GM18907 (cell line): Measurements from ENCODE around the gene CELSR2.
A peak's percentile ranks its signal among the peaks of the same experiment; 100 is the strongest.

ENCODE experiments used
- ATAC-seq: cut with Tn5 transposase; IDR thresholded peaks from one replicate; pipeline ENCODE4 v1.9.1; 2021; ENCODE audit warnings: mild to moderate bottlenecking, moderate library complexity; ENCODE audit not compliant: unreplicated experiment

Gene CELSR2

GRCh38 chr1:109225711-109226445 is 23.5 kb upstream of the CELSR2 start:
- no peak for ATAC-seq

- no peak for ATAC-seq
Measured at GRCh38 chr1:109228167-109228566, 21.2 kb upstream of the CELSR2 start.

DNA sequence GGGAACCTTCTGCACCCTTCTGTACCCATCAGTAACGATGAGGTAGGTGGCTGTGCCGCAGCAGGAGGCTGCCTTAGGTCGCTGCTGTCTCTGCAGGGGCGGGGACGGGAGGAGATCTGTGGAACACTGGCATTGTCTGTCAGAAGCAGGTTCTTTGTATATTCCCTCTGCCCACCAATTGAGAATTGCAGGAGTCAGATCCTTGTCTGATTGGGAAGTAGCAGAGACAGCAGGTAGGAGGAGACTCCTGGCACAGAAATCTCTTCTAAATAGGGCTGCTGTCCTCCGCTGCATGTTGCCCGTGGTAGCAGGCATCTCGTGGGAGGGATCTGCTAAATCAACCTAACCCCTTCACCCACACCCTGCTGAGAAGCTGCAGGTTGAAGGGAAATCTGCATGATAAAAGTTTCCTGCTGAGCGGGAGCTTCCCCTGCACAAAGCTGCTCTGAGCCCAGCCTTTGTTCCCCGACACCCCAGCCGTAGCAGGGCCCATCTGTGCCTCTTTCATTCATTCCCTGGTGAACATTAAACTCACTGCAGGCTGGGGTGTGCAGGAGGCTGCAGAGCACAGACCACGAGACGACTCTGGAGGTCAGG is 19.7 kb upstream of the CELSR2 start:
- ATAC-seq = no peak

DNA sequence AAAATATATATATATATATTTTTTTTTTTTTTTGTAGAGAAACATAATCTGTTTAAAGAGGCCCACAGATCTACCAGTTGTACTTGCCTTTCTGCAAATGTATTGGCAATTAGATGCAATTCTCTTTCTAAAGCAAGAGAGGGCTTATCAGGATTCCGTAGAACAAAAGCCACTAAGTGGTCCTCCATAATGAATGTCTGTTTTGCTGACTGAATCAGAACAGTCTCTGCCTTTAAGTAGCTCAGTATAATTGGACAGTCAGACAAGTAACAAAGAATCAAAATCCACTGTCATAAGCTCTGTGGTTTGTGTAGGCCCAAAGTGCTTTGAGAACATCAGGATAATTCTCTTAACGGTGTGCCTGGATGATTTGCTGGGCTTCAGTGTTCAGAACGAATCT is 18.3 kb upstream of the CELSR2 start:
- ATAC-seq = no peak

DNA sequence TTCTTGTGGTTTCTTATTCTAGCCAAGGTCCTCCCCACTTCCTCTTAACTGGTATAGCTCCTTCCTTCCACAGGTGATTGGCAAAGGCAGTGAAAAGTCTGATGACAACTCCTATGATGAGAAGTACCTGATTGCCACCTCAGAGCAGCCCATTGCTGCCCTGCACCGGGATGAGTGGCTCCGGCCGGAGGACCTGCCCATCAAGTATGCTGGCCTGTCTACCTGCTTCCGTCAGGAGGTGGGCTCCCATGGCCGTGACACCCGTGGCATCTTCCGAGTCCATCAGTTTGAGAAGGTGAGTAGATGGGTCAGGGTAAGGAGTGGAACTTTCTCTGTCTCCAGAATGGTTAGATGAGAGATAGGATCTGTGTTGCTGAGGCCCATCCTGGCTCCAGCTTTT is 14.2 kb upstream of the CELSR2 start:
- no peak for ATAC-seq

DNA sequence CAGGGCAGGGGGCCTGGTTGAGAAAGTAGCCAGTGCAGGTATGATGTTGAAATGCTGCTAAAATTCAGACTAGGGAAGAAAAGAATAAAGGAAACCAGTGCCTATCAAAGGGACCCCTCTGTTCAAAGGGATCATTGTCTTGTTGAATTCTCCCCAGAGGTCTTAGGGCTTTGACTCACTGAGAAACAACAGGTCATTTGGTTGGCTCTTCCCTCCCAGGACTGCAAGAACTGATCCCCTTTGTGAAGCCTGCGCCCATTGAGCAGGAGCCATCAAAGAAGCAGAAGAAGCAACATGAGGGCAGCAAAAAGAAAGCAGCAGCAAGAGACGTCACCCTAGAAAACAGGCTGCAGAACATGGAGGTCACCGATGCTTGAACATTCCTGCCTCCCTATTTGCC is 11.8 kb upstream of the CELSR2 start:
- ATAC-seq = no peak

- ATAC-seq = no peak
Measured at GRCh38 chr1:109238382-109238781, 11.0 kb upstream of the CELSR2 start.

DNA sequence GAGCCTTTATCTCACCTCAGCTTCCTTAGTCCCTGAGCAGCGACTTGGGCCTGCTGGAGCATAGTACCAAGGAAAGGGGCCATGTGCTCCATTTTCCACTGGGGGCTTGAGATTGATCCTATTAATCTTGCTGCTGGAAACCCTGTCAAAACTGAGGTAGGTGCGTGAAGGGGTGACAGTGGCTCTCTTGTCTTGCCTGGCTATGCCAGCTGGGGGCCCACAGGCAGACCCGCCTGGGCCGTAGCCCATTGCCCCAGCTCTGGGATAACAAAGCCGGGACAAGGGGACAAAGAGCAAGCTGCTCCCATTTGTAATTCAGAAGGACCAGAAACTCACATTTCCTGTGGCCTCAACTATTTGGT is 10.3 kb upstream of the CELSR2 start:
- no peak for ATAC-seq

DNA sequence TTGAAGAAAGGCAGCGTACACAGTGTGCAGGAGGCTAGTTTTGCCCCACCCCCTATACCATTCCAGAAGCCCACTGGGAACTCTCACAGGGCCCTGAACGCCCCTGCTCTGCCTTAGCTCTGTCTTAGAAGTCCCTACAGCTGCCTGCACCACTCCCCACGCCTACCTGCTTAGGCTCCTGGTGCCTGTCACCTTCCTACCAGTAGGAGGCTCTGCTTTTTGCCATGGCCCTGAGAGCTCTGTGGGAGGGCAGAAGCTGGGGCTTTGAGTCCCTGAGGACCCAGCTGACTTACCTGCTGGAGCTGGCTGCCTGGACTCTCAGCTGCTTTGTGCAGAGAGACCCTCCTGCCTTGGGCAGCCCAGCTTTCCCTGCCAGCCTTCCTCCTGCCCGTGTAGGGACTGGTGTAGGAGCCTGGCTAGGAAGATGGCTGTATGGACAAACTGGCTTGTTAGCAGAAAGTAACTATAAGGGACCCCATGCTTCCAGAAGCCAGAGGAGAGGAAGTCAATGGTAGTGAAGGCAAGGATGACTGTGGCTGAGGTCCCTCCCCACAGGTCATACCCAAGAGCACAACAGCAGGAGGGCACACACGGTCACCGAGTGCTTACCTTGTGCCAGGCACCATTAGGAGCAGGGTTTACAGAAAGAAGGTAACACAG is 9.8 kb upstream of the CELSR2 start:
- ATAC-seq = no peak

DNA sequence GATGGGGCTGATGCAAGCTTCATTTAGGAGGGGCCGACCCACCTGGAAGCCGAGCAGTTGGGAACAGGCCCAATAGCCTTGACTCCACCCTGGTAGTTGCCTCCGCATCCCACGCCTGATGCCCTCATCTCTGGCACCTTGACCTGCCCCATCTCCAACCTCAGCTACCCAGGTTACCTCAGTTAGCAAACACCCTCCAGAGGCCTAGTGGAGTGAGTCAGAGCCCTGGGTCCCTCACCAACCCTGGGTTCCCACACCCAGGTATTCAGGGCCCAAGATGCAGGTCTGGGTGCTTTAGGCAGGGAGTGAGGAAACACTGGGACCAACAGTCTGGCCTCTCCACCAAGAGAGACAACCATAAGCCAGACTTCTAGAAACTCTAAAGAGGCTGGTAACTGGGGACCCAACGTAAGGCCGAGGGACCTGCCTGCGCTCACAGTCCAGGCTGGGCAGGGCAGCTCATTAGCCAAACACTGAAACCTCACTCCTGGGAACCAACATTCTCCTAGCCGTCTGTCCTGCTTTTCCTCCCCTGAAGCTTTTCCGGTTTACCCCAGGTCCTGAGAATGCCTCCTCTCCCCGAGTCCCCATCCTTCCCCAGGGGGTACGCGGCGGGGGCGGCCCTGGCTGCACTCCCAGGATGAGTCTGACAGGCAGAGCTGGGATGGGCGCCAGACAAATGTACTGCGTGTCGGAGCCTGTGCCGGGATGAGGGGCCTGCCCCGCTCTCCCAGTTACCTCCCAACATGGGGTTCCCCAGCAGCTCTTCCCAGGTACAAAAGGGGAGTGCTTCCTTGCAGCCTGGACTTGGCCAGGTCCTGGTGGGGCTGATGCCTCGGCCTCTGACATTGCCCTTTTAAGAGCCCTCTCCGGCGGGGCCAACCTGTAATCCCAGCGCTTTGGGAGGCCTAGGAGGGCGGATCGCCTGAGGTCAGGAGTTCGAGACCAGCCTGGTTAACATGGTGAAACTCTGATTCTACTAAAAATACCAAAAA is 8.9 kb upstream of the CELSR2 start:
- no peak for ATAC-seq

DNA sequence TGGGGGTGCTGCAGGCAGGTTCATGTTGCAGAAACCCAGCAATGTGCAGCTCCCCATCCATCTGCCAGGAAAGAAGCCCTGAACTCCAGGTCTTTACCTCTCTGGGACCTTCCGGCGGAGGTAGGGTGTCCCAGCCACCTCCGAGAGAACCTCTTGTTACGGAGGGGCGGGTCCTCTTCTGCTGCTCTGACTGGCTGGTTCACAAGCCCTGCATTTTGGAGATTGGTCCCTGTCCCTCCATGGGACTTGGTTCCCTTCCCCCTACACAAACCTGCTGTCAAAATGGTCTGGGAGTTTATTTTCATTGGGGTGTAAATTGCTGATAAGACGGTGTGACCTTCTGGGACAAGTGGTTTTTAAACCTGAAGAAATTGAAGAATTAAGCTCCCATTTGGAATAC is 8.0 kb upstream of the CELSR2 start:
- ATAC-seq = no peak

DNA sequence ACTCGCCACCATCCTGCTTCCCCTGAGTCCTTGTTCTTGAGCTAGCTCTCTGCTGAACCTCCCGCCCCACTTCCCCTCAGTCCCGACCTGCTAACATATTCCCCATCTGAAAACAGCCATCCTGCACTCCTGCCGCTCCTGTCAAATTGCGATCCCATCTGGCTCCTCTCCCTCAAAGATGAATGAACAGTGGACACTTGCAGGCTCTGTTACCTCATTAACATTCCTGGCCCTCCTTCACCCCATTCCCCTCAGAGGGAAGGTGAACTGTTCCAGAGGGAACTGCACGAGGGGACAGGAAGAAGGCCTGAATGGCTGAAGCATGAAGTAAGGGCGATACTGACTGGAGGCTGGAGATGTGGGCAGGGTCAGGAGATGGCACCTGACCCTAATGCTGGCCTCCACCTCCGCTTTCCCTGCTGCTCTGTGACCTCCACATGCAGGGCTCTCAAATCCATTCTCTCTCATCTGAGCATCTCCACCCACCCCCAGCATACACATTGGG is 7.4 kb upstream of the CELSR2 start:
- ATAC-seq = no peak

- no peak for ATAC-seq
Measured at GRCh38 chr1:109242387-109242786, 7.0 kb upstream of the CELSR2 start.

- no peak for ATAC-seq
Measured at GRCh38 chr1:109243221-109243620, 6.1 kb upstream of the CELSR2 start.

DNA sequence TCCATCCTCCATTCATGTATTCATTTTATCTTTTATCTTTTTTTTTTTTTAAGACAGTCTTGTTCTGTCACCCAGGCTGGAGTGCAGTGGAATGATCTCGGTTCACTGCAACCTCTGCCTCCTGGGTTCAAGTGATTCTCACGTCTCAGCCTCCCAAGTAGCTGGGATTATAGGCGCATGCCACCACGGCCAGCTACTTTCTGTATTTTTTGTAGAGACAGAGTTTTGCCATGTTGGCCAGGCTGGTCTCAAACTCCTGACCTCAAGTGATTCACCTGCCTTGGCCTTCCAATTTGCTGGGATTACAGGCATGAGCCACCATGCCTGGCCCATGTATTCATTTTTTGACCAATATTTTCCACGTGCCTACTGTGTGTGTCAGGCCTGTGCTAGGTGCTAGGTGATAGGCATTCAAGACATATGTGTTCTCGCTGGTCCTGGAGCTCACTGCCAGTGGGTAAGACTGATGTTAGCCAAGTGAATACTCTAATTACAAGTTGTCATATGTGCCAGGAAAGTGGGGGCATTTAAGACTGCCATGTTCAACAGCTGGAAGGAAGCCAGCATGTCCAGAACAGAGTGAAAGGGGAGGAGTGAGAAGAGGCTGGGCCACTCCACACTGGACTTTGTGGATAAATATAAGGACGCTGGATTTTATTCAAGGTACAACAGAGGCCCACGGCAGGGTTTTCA is 5.3 kb upstream of the CELSR2 start:
- ATAC-seq = no peak

DNA sequence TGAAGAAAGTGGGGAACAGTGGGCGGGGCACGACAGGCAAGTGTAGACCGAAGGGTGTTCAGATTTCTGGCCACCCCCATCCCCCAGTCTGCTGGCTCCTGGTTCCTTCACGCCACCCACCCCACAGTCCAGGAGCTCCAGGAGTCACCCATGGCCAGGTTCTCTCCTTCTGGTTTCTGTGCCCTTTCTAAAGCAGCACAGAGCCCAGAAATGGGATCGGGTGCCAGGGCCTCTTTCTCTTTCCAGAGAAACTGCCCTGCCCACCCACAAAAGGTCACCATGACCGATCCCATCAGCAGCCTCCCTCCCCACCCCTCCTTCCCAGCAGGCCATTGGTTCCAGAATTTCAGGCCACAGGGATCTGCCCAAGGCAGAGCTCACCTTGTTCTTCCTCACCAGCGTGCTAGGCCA is 3.2 kb upstream of the CELSR2 start:
- no peak for ATAC-seq

GRCh38 chr1:109247401-109248365 is 1.7 kb upstream of the CELSR2 start:
- ATAC-seq = no peak

- ATAC-seq = no peak
Measured at GRCh38 chr1:109248444-109248796, 919 bp upstream of the CELSR2 start.

GRCh38 chr1:109249654-109250401 is 489 bp downstream of the CELSR2 start:
- peak; percentile 36 for ATAC-seq
